Measurements from ENCODE around the gene IP6K2.

GRCh38 chr3:48707157-48707556, 9.9 kb downstream of the IP6K2 start:
- TF ChIP-seq CTCF (IDR thresholded peaks at IDR 0.05) = no peak
- no peak for TF ChIP-seq KDM5A (IDR thresholded peaks at IDR 0.05)
- no peak for TF ChIP-seq MAX (IDR thresholded peaks at IDR 0.05)
- no peak for TF ChIP-seq ELK1 (IDR thresholded peaks at IDR 0.05; ENCODE audit: low read depth, low read length)
- TF ChIP-seq POLR2A (IDR thresholded peaks at IDR 0.05; ENCODE audit: low read length) = no peak
- TF ChIP-seq KDM1A (IDR thresholded peaks at IDR 0.05; ENCODE audit: low read depth) = no peak
- TF ChIP-seq ESRRA (IDR thresholded peaks at IDR 0.05; ENCODE audit: borderline replicate concordance, low read length) = no peak
- no peak for TF ChIP-seq CHD2 (IDR thresholded peaks at IDR 0.05; ENCODE audit: low read length, partially characterized antibody)
- no peak for TF ChIP-seq EHMT2 (IDR thresholded peaks at IDR 0.05; ENCODE audit: low read depth)
